ELR (cell line): ENCODE results near the gene HSDL1.

Experiments used
- DNase-seq: peaks from one replicate; pipeline ENCODE4 v3.0.0-alpha.2; 2015; ENCODE audit warnings: low read depth

Gene HSDL1

GRCh38 chr16:84082110-84082509 is 62.9 kb downstream of the HSDL1 start:
- DNase-seq, result no peak

GRCh38 chr16:84081446-84081989 is 63.5 kb downstream of the HSDL1 start:
- no peak for DNase-seq

- no peak for DNase-seq
Measured at GRCh38 chr16:84080813-84081212, 64.2 kb downstream of the HSDL1 start.

- no peak for DNase-seq
Measured at GRCh38 chr16:84080378-84080777, 64.6 kb downstream of the HSDL1 start.

GRCh38 chr16:84079664-84080063 is 65.3 kb downstream of the HSDL1 start:
- DNase-seq, result no peak

GRCh38 chr16:84075376-84075775 is 69.6 kb downstream of the HSDL1 start:
- no peak for DNase-seq

GRCh38 chr16:84074721-84075120 is 70.3 kb downstream of the HSDL1 start:
- no peak for DNase-seq
